GM18867 (cell line): ENCODE measurements around the gene HMGN3.

Experiments used
- ATAC-seq: cut with Tn5 transposase; IDR thresholded peaks from one replicate; pipeline ENCODE4 v1.9.1; 2021; ENCODE audit warnings: mild to moderate bottlenecking, moderate library complexity; ENCODE audit not compliant: unreplicated experiment

The HMGN3 gene

GRCh38 chr6:79188107-79188506 is 46.4 kb downstream of the HMGN3 start:
- ATAC-seq, result no peak

- no peak for ATAC-seq
Measured at GRCh38 chr6:79186564-79186963, 47.9 kb downstream of the HMGN3 start.

GRCh38 chr6:79184641-79185040 is 49.8 kb downstream of the HMGN3 start:
- ATAC-seq, result no peak

- ATAC-seq, result no peak
Measured at GRCh38 chr6:79184086-79184485, 50.4 kb downstream of the HMGN3 start.

GRCh38 chr6:79180052-79180451 is 54.4 kb downstream of the HMGN3 start:
- no peak for ATAC-seq

- ATAC-seq, result no peak
Measured at GRCh38 chr6:79173378-79173777, 61.1 kb downstream of the HMGN3 start.

GRCh38 chr6:79170959-79171358 is 63.5 kb downstream of the HMGN3 start:
- ATAC-seq, result no peak

- no peak for ATAC-seq
Measured at GRCh38 chr6:79170431-79170830, 64.1 kb downstream of the HMGN3 start.

- ATAC-seq, result no peak
Measured at GRCh38 chr6:79168695-79168980, 65.8 kb downstream of the HMGN3 start.

GRCh38 chr6:79167931-79168694 is 66.4 kb downstream of the HMGN3 start:
- no peak for ATAC-seq

GRCh38 chr6:79159846-79160245 is 74.6 kb downstream of the HMGN3 start:
- ATAC-seq, result no peak

- ATAC-seq, result no peak
Measured at GRCh38 chr6:79158856-79159516, 75.5 kb downstream of the HMGN3 start.

- ATAC-seq, result no peak
Measured at GRCh38 chr6:79157961-79158644, 76.4 kb downstream of the HMGN3 start.

GRCh38 chr6:79152269-79152737 is 82.2 kb downstream of the HMGN3 start:
- no peak for ATAC-seq
